ENCODE data around the gene POC1B. TPM values are rescaled to one million over a fixed set of nuclear protein-coding genes. Genes with fewer than 3 reads are reported as not detected.

The POC1B gene
- total and polyA plus RNA-seq, 4 donors = 5.0 to 28.2 (median 7.6) TPM

DNA sequence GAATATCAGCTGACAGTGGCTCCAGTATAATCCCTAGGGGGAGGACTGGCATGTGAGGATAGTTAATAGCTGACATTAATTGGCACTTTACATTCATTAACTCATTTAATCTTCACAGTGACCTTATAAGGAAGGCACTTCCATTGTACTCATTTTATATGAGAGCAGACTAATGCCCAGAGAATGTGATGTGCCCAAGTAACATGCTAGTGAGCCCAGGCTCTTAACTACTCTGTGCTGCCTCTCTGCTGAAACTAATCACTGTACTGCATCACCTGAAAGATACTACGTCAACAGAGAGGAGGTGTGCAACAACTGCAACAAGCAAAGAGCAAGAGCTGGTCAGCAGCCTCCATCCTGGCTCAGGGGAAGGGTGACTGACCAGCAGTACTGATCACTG lies 41.4 kb downstream of the POC1B start:
- no peak overlapping the region for H3K27ac ChIP-seq (ENCODE audit: low read depth in 1 of 2, low read length in 2 of 2)

GRCh38 chr12:89481213-89481914 lies 44.5 kb downstream of the POC1B start:
- 76% methylated on average over 2 of the region's 2 CpGs for WGBS
- no peak for TF ChIP-seq ZBTB33 (IDR thresholded peaks at IDR 0.05)
- peak; percentile 22 for TF ChIP-seq NR2F2 (IDR thresholded peaks at IDR 0.05)
- no peak for TF ChIP-seq MAX (IDR thresholded peaks at IDR 0.05)
- no peak for TF ChIP-seq SP1 (IDR thresholded peaks at IDR 0.05)
- H3K27ac ChIP-seq (ENCODE audit: low read depth in 1 of 2, low read length in 2 of 2) = no peak overlapping the region

More for the DNA sequence above, 41.4 kb downstream of the POC1B start:
- TF ChIP-seq EGR1 (IDR thresholded peaks at IDR 0.05; ENCODE audit: low read depth in 2 of 2) = no peak
- 93% methylated on average over 1 of the region's 1 CpG for WGBS
- H3K9ac ChIP-seq (ENCODE audit: low read depth in 1 of 2, low read length in 2 of 2) = no peak overlapping the region
- peaks cover 0 to 2% (median 0%) of the 10 kb centered on the region in 4 donors for H3K4me1 ChIP-seq (ENCODE audit: control insufficient read depth in 4 of 4, insufficient read depth in 4 of 4, low read length in 3 of 4)
- no peaks in the 10 kb centered on the region for H3K9me3 ChIP-seq (ENCODE audit: control insufficient read depth in 4 of 4, low read length in 3 of 4)
- no peak overlapping the region for H3K4me3 ChIP-seq (ENCODE audit: low read depth in 1 of 3, low read length in 3 of 3)
- H3K36me3 ChIP-seq (ENCODE audit: control insufficient read depth in 4 of 4, insufficient read depth in 3 of 4, low read depth in 1 of 4, low read length in 3 of 4) = peaks cover 0 to 9% (median under 1%) of the 10 kb centered on the region in 4 donors
- DNase-seq (ENCODE audit: low spot score) = no peak
- H3K27me3 ChIP-seq (ENCODE audit: control insufficient read depth in 4 of 4, insufficient read depth in 4 of 4, low read length in 3 of 4) = no peaks in the 10 kb centered on the region

DNA sequence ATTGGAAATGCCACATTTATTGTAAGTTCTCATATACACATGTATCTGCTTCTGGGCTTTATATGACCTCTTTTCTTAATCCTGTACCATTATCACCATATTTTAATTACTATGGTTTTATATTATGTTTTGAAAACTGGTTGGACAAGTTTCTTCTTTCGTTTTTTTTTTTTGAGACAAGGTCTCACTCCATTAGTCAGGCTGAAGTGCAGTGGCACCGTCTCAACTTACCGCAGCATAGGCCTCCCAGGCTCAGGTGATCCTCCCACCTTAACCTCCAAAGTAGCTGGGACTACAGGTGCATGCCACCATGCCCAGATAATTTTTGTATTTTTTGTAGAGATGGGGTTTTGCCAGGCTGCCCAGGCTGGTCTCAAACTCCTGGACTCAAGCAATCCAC lies 45.9 kb downstream of the POC1B start:
- DNase-seq (ENCODE audit: low spot score) = no peak
- Histone ChIP-seq H3K4me3 (ENCODE audit: low read depth in 1 of 3, low read length in 3 of 3) (no peak overlapping the region), H3K27ac (ENCODE audit: low read depth in 1 of 2, low read length in 2 of 2) (no peak overlapping the region), H3K9me3 (ENCODE audit: control insufficient read depth in 4 of 4, low read length in 3 of 4) (no peaks in the 10 kb centered on the region), H3K9ac (ENCODE audit: low read depth in 1 of 2, low read length in 2 of 2) (no peak overlapping the region), H3K27me3 (ENCODE audit: control insufficient read depth in 4 of 4, insufficient read depth in 4 of 4, low read length in 3 of 4) (no peaks in the 10 kb centered on the region), H3K36me3 (ENCODE audit: control insufficient read depth in 4 of 4, insufficient read depth in 3 of 4, low read depth in 1 of 4, low read length in 3 of 4) (no peaks in the 10 kb centered on the region), H3K4me1 (ENCODE audit: control insufficient read depth in 4 of 4, insufficient read depth in 4 of 4, low read length in 3 of 4) (peaks cover 4 to 8% (median 5%) of the 10 kb centered on the region in 4 donors)
- WGBS = 90% methylated on average over 3 of the region's 3 CpGs
- TF ChIP-seq FOXA1 (IDR thresholded peaks at IDR 0.05) = no peak
- no peak for TF ChIP-seq YY1 (IDR thresholded peaks at IDR 0.05)
- no peak for TF ChIP-seq TAF1 (conservative IDR thresholded peaks at IDR 0.05)
- TF ChIP-seq CTCF (IDR thresholded peaks at IDR 0.05; ENCODE audit: low read depth, low read length, missing input control) = no peak
- no peak for TF ChIP-seq RXRA (IDR thresholded peaks at IDR 0.05)
- TF ChIP-seq SP1 (IDR thresholded peaks at IDR 0.05) = no peak
- TF ChIP-seq HNF4G (IDR thresholded peaks at IDR 0.05) = no peak
- no peak for TF ChIP-seq ZBTB33 (IDR thresholded peaks at IDR 0.05)
- TF ChIP-seq, protein P1, sequence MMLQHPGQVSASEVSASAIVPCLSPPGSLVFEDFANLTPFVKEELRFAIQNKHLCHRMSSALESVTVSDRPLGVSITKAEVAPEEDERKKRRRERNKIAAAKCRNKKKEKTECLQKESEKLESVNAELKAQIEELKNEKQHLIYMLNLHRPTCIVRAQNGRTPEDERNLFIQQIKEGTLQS (IDR thresholded peaks at IDR 0.05) = no peak
- TF ChIP-seq FOXA2 (IDR thresholded peaks at IDR 0.05) = no peak
- no peak for TF ChIP-seq GABPA (IDR thresholded peaks at IDR 0.05 in 1 of 2, conservative IDR thresholded peaks at IDR 0.05 in 1 of 2)
- TF ChIP-seq, protein P2, sequence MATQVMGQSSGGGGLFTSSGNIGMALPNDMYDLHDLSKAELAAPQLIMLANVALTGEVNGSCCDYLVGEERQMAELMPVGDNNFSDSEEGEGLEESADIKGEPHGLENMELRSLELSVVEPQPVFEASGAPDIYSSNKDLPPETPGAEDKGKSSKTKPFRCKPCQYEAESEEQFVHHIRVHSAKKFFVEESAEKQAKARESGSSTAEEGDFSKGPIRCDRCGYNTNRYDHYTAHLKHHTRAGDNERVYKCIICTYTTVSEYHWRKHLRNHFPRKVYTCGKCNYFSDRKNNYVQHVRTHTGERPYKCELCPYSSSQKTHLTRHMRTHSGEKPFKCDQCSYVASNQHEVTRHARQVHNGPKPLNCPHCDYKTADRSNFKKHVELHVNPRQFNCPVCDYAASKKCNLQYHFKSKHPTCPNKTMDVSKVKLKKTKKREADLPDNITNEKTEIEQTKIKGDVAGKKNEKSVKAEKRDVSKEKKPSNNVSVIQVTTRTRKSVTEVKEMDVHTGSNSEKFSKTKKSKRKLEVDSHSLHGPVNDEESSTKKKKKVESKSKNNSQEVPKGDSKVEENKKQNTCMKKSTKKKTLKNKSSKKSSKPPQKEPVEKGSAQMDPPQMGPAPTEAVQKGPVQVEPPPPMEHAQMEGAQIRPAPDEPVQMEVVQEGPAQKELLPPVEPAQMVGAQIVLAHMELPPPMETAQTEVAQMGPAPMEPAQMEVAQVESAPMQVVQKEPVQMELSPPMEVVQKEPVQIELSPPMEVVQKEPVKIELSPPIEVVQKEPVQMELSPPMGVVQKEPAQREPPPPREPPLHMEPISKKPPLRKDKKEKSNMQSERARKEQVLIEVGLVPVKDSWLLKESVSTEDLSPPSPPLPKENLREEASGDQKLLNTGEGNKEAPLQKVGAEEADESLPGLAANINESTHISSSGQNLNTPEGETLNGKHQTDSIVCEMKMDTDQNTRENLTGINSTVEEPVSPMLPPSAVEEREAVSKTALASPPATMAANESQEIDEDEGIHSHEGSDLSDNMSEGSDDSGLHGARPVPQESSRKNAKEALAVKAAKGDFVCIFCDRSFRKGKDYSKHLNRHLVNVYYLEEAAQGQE (IDR thresholded peaks at IDR 0.05) = no peak
- TF ChIP-seq EGR1 (IDR thresholded peaks at IDR 0.05; ENCODE audit: low read depth in 2 of 2) = no peak
- TF ChIP-seq MAX (IDR thresholded peaks at IDR 0.05) = no peak
- TF ChIP-seq JUND (IDR thresholded peaks at IDR 0.05) = no peak
- no peak for TF ChIP-seq HNF4A (conservative IDR thresholded peaks at IDR 0.05)

More at GRCh38 chr12:89481213-89481914, 44.5 kb downstream of the POC1B start:
- Histone ChIP-seq H3K27me3 (ENCODE audit: control insufficient read depth in 4 of 4, insufficient read depth in 4 of 4, low read length in 3 of 4) (no peaks in the 10 kb centered on the region), H3K9me3 (ENCODE audit: control insufficient read depth in 4 of 4, low read length in 3 of 4) (no peaks in the 10 kb centered on the region), H3K4me3 (ENCODE audit: low read depth in 1 of 3, low read length in 3 of 3) (no peak overlapping the region), H3K4me1 (ENCODE audit: control insufficient read depth in 4 of 4, insufficient read depth in 4 of 4, low read length in 3 of 4) (peaks cover 4 to 8% (median 5%) of the 10 kb centered on the region in 4 donors), H3K36me3 (ENCODE audit: control insufficient read depth in 4 of 4, insufficient read depth in 3 of 4, low read depth in 1 of 4, low read length in 3 of 4) (no peaks in the 10 kb centered on the region), H3K9ac (ENCODE audit: low read depth in 1 of 2, low read length in 2 of 2) (no peak overlapping the region)
- no peak for DNase-seq (ENCODE audit: low spot score)
